ENCODE data around the gene INSYN2B. TPM values are rescaled to one million over a fixed set of nuclear protein-coding genes. Genes with fewer than 3 reads are reported as not detected.

The INSYN2B gene
- total RNA-seq, 1 donor from 2014 or later = 1.5 TPM

DNA sequence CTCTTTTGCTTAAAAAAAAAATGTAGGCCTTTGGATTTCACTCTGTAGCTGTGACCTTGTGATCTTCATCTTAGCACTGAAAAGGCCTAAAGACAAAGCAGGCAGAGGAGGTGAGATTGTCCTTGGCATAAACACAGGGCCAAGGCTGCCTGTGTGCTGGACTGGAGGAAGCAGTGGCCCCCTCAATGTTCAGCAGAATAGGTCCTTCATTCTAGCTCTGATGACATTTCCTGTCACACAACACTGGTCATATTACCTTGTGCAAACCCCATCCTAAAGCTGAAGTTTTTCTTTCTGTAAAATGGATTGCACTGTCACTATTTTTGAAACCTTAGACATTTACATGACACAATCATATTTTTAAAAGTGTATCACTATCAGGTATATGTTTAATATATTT lies 147.4 kb downstream of the INSYN2B start:
- H3K27me3 Mint-ChIP-seq = peaks cover 4% of the 10 kb centered on the region
- no peak overlapping the region for H3K4me3 Mint-ChIP-seq
- H3K9me3 Mint-ChIP-seq = peaks cover 4% of the 10 kb centered on the region
- H3K36me3 Mint-ChIP-seq = no peaks in the 10 kb centered on the region
- no peak overlapping the region for H3K27ac Mint-ChIP-seq
- no peak for DNase-seq (ENCODE audit: extremely low spot score, unreplicated experiment)
- TF ChIP-seq, protein P1, sequence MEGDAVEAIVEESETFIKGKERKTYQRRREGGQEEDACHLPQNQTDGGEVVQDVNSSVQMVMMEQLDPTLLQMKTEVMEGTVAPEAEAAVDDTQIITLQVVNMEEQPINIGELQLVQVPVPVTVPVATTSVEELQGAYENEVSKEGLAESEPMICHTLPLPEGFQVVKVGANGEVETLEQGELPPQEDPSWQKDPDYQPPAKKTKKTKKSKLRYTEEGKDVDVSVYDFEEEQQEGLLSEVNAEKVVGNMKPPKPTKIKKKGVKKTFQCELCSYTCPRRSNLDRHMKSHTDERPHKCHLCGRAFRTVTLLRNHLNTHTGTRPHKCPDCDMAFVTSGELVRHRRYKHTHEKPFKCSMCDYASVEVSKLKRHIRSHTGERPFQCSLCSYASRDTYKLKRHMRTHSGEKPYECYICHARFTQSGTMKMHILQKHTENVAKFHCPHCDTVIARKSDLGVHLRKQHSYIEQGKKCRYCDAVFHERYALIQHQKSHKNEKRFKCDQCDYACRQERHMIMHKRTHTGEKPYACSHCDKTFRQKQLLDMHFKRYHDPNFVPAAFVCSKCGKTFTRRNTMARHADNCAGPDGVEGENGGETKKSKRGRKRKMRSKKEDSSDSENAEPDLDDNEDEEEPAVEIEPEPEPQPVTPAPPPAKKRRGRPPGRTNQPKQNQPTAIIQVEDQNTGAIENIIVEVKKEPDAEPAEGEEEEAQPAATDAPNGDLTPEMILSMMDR (conservative IDR thresholded peaks at IDR 0.05) = no peak
- peaks cover 2% of the 10 kb centered on the region for H3K4me1 Mint-ChIP-seq (ENCODE audit: unreplicated experiment)

DNA sequence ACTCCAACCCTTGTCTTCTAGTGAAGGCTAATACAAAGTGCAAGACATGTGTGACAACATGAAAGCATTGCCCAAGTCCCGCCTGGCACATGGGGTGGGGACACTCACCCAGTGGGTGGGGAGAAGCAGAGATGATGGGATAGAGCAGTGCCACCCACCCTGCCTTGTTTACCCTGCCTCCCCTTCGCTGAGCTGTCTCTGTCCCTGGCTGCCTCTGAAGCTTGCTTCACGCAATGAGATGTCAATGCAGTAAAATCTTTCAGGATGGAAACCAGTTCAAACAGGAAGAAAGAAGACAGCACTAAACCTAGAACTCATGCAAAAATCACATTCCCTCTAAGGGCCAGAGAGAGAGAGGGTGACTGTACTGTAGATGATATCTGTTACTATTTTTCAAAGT lies 148.0 kb downstream of the INSYN2B start:
- Mint-ChIP-seq H3K4me3 (no peak overlapping the region), H3K27me3 (peaks cover 6% of the 10 kb centered on the region), H3K27ac (no peak overlapping the region), H3K4me1 (ENCODE audit: unreplicated experiment) (no peaks in the 10 kb centered on the region), H3K36me3 (no peaks in the 10 kb centered on the region), H3K9me3 (peaks cover 4% of the 10 kb centered on the region)
- TF ChIP-seq, protein P1 (conservative IDR thresholded peaks at IDR 0.05) = no peak
- no peak for DNase-seq (ENCODE audit: extremely low spot score, unreplicated experiment)

- TF ChIP-seq, protein P1 (conservative IDR thresholded peaks at IDR 0.05) = no peak
- Mint-ChIP-seq H3K27me3 (peaks cover 13% of the 10 kb centered on the region), H3K4me3 (no peak overlapping the region), H3K36me3 (no peaks in the 10 kb centered on the region), H3K9me3 (peaks cover 4% of the 10 kb centered on the region), H3K27ac (no peak overlapping the region), H3K4me1 (ENCODE audit: unreplicated experiment) (no peaks in the 10 kb centered on the region)
- no peak for DNase-seq (ENCODE audit: extremely low spot score, unreplicated experiment)
These were observed 149.0 kb downstream of the INSYN2B start for GRCh38 chr5:169831331-169831730.

- H3K27me3 Mint-ChIP-seq = peaks cover 20% of the 10 kb centered on the region
- H3K4me3 Mint-ChIP-seq = no peak overlapping the region
- DNase-seq (ENCODE audit: extremely low spot score, unreplicated experiment) = no peak
- peaks cover 4% of the 10 kb centered on the region for H3K9me3 Mint-ChIP-seq
- H3K27ac Mint-ChIP-seq = no peak overlapping the region
- TF ChIP-seq, protein P1 (conservative IDR thresholded peaks at IDR 0.05) = no peak
- no peaks in the 10 kb centered on the region for H3K36me3 Mint-ChIP-seq
- no peaks in the 10 kb centered on the region for H3K4me1 Mint-ChIP-seq (ENCODE audit: unreplicated experiment)
These were observed 151.9 kb downstream of the INSYN2B start for GRCh38 chr5:169828385-169828784.

DNA sequence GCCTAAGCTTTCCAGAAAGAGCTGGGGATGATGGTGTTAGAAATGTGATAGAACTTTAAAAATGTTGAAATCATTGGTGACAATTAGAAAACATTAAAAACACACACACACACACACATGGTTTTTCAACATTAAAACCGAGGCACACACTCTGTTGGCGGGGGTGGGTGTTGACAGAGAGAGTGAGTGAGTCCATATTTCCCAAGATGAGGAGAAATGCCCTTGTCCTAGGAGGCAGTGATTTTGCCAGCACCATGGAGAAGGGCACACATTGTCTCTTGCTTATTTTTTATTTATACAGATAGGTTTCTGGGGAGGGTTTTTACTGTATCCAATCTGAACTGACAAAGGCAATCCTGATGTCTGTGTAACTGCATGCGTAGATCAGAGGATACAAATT lies 152.5 kb downstream of the INSYN2B start:
- DNase-seq (ENCODE audit: extremely low spot score, unreplicated experiment) = no peak
- Mint-ChIP-seq H3K27me3 (peaks cover 25% of the 10 kb centered on the region), H3K36me3 (no peaks in the 10 kb centered on the region), H3K4me3 (no peak overlapping the region), H3K4me1 (ENCODE audit: unreplicated experiment) (no peaks in the 10 kb centered on the region), H3K27ac (no peak overlapping the region), H3K9me3 (peaks cover 4% of the 10 kb centered on the region)
- TF ChIP-seq, protein P1 (conservative IDR thresholded peaks at IDR 0.05) = no peak

GRCh38 chr5:169826618-169827017 lies 153.7 kb downstream of the INSYN2B start:
- TF ChIP-seq, protein P1 (conservative IDR thresholded peaks at IDR 0.05) = no peak
- H3K27me3 Mint-ChIP-seq = peaks cover 35% of the 10 kb centered on the region

More at GRCh38 chr5:169826618-169827017, 153.7 kb downstream of the INSYN2B start:
- Mint-ChIP-seq H3K36me3 (no peaks in the 10 kb centered on the region), H3K4me1 (ENCODE audit: unreplicated experiment) (no peaks in the 10 kb centered on the region), H3K9me3 (peaks cover 4% of the 10 kb centered on the region), H3K27ac (no peak overlapping the region), H3K4me3 (no peak overlapping the region)
- no peak for DNase-seq (ENCODE audit: extremely low spot score, unreplicated experiment)
